IPS-NIHi11 (cell line): ENCODE results near the gene CACHD1.

Source experiments
- DNase-seq: peaks from one replicate; pipeline ENCODE4 v3.0.0; 2012; ENCODE audit warnings: mixed read lengths, low spot score

The CACHD1 gene

GRCh38 chr1:64473367-64473766 lies 3.4 kb downstream of the CACHD1 start:
- no peak for DNase-seq

GRCh38 chr1:64474133-64474532 lies 4.2 kb downstream of the CACHD1 start:
- no peak for DNase-seq

GRCh38 chr1:64474665-64475439 lies 4.9 kb downstream of the CACHD1 start:
- DNase-seq = no peak

- no peak for DNase-seq
Measured at GRCh38 chr1:64476251-64476952, 6.5 kb downstream of the CACHD1 start.

GRCh38 chr1:64478594-64479470 lies 8.9 kb downstream of the CACHD1 start:
- DNase-seq = no peak

- no peak for DNase-seq
Measured at GRCh38 chr1:64479874-64480273, 9.9 kb downstream of the CACHD1 start.

GRCh38 chr1:64480999-64481772 lies 11.3 kb downstream of the CACHD1 start:
- no peak for DNase-seq

GRCh38 chr1:64482128-64482527 lies 12.2 kb downstream of the CACHD1 start:
- no peak for DNase-seq

GRCh38 chr1:64482720-64483119 lies 12.8 kb downstream of the CACHD1 start:
- DNase-seq = no peak

- DNase-seq = peak; percentile 53
Measured at GRCh38 chr1:64483731-64484414, 13.9 kb downstream of the CACHD1 start.

- DNase-seq = no peak
Measured at GRCh38 chr1:64484651-64485050, 14.7 kb downstream of the CACHD1 start.

GRCh38 chr1:64486193-64486592 lies 16.3 kb downstream of the CACHD1 start:
- DNase-seq = no peak

- no peak for DNase-seq
Measured at GRCh38 chr1:64487061-64487460, 17.1 kb downstream of the CACHD1 start.

- no peak for DNase-seq
Measured at GRCh38 chr1:64488862-64489261, 18.9 kb downstream of the CACHD1 start.

- no peak for DNase-seq
Measured at GRCh38 chr1:64489707-64490106, 19.8 kb downstream of the CACHD1 start.

GRCh38 chr1:64490213-64490818 lies 20.4 kb downstream of the CACHD1 start:
- DNase-seq = no peak

- no peak for DNase-seq
Measured at GRCh38 chr1:64492424-64492823, 22.5 kb downstream of the CACHD1 start.

- peak; percentile 59 for DNase-seq
Measured at GRCh38 chr1:64493831-64494230, 23.9 kb downstream of the CACHD1 start.

GRCh38 chr1:64494659-64495058 lies 24.7 kb downstream of the CACHD1 start:
- DNase-seq = no peak

GRCh38 chr1:64495878-64496277 lies 25.9 kb downstream of the CACHD1 start:
- DNase-seq = no peak

- DNase-seq = no peak
Measured at GRCh38 chr1:64496606-64497005, 26.7 kb downstream of the CACHD1 start.
